ENCODE measurements around the gene ZNF280D. TPM values are rescaled to one million over a fixed set of nuclear protein-coding genes. Genes with fewer than 3 reads are reported as not detected.

The ZNF280D gene
- total RNA-seq, 1 experiment from 2014 or later, result 21.5 TPM

DNA sequence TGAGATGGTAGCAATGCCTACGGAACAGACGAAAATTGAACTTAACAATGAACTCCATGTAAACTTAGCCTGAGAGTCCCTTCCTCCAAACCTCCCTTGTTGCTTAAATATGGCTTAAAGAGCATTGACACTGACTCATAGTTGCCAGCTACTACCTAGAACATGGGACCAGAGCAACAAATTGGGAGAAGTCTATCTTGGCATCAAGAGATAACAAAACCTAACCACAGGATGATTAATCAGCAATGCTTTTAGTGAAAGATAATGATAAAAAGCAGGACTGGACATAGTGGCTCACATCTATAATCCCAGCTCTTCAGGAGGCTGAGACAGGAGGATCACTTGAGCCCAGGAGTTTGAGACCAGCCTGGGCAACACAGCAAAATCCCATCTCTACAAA, 150.5 kb downstream of the ZNF280D start:
- TF ChIP-seq SIN3A (IDR thresholded peaks at IDR 0.05; ENCODE audit: borderline replicate concordance, insufficient read depth, low read depth, low read length), result no peak
- TF ChIP-seq, protein P1, sequence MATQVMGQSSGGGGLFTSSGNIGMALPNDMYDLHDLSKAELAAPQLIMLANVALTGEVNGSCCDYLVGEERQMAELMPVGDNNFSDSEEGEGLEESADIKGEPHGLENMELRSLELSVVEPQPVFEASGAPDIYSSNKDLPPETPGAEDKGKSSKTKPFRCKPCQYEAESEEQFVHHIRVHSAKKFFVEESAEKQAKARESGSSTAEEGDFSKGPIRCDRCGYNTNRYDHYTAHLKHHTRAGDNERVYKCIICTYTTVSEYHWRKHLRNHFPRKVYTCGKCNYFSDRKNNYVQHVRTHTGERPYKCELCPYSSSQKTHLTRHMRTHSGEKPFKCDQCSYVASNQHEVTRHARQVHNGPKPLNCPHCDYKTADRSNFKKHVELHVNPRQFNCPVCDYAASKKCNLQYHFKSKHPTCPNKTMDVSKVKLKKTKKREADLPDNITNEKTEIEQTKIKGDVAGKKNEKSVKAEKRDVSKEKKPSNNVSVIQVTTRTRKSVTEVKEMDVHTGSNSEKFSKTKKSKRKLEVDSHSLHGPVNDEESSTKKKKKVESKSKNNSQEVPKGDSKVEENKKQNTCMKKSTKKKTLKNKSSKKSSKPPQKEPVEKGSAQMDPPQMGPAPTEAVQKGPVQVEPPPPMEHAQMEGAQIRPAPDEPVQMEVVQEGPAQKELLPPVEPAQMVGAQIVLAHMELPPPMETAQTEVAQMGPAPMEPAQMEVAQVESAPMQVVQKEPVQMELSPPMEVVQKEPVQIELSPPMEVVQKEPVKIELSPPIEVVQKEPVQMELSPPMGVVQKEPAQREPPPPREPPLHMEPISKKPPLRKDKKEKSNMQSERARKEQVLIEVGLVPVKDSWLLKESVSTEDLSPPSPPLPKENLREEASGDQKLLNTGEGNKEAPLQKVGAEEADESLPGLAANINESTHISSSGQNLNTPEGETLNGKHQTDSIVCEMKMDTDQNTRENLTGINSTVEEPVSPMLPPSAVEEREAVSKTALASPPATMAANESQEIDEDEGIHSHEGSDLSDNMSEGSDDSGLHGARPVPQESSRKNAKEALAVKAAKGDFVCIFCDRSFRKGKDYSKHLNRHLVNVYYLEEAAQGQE (IDR thresholded peaks at IDR 0.05; ENCODE audit: insufficient read depth in 1 of 2, low read depth in 2 of 2, low read length in 1 of 2), result no peak
- no peak for TF ChIP-seq POLR2AphosphoS5 (IDR thresholded peaks at IDR 0.05; ENCODE audit: low read depth, low read length)
- TF ChIP-seq, protein P2, sequence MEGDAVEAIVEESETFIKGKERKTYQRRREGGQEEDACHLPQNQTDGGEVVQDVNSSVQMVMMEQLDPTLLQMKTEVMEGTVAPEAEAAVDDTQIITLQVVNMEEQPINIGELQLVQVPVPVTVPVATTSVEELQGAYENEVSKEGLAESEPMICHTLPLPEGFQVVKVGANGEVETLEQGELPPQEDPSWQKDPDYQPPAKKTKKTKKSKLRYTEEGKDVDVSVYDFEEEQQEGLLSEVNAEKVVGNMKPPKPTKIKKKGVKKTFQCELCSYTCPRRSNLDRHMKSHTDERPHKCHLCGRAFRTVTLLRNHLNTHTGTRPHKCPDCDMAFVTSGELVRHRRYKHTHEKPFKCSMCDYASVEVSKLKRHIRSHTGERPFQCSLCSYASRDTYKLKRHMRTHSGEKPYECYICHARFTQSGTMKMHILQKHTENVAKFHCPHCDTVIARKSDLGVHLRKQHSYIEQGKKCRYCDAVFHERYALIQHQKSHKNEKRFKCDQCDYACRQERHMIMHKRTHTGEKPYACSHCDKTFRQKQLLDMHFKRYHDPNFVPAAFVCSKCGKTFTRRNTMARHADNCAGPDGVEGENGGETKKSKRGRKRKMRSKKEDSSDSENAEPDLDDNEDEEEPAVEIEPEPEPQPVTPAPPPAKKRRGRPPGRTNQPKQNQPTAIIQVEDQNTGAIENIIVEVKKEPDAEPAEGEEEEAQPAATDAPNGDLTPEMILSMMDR (IDR thresholded peaks at IDR 0.05), result no peak
- TF ChIP-seq TCF7L2 (IDR thresholded peaks at IDR 0.05; ENCODE audit: low read depth, low read length), result no peak
- DNase-seq (ENCODE audit: low read depth, low spot score), result no peak
- no peak overlapping the region for H3K27ac ChIP-seq (ENCODE audit: low read length)

More for the DNA sequence above, 150.5 kb downstream of the ZNF280D start:
- POLR2A ChIA-PET, result no interaction called here
- Histone ChIP-seq H3K4me1 (ENCODE audit: control insufficient read depth, insufficient read depth, low read length) (no peaks in the 10 kb centered on the region), H3K4me3 (ENCODE audit: low read depth in 2 of 2, low read length in 2 of 2) (no peak overlapping the region), H3K9me3 (ENCODE audit: control insufficient read depth, insufficient read depth, low read depth, low read length) (peaks cover 4% of the 10 kb centered on the region; the same call in 1 of the 2 replicates), H3K27me3 (ENCODE audit: control insufficient read depth, insufficient read depth, low read length) (no peaks in the 10 kb centered on the region), H3K36me3 (ENCODE audit: control insufficient read depth, insufficient read depth, low read length) (no peaks in the 10 kb centered on the region)
- CTCF ChIA-PET, result no interaction called here
- BruUV-seq (replicated peaks), result no TSS peak
- no peak for ATAC-seq
- intact Hi-C loops (cut with micrococcal nuclease; ENCODE audit: unreplicated experiment) (no loop called here), in situ Hi-C loops (cut with HindIII; ENCODE audit: low pct_unique_long_range_greater_than_20kb, low sequenced_read_pairs) (no loop called here)

Other genes starting within 250 kb of the ZNF280D start
- 102 TPM for gene TCF12, start 185.1 kb upstream of the ZNF280D start, total RNA-seq (2021; ENCODE audit: unreplicated experiment)

Measured in Panc1 (cell line).